ENCODE results near the gene IQGAP2. TPM values are rescaled to one million over a fixed set of nuclear protein-coding genes. Genes with fewer than 3 reads are reported as not detected.

Gene IQGAP2
- 0.39 and 1.1 TPM in 2 replicates for total RNA-seq

GRCh38 chr5:76402886-76403765 is at the start of gene IQGAP2:
Gene IQGAP2 (plus strand): TSS chr5:76403285. CDS start chr5:76403546, 261 bp downstream.

GRCh38 chr5:76622973-76623596 is 220.0 kb downstream of the IQGAP2 start, which contains the start of gene F2RL2:
Gene F2RL2 (minus strand): TSS chr5:76623403. CDS start chr5:76623230, 173 bp downstream.

GRCh38 chr5:76715736-76716455 is 312.8 kb downstream of the IQGAP2 start, which contains the start of gene F2R:
Gene F2R (plus strand): TSS chr5:76716126. CDS start chr5:76716308, 182 bp downstream.

Other genes with a start within 250 kb of the IQGAP2 start
- gene F2RL2, start 220.1 kb downstream of the IQGAP2 start, total RNA-seq: 0.25 TPM in 1 of 2 replicates, not detected in the other